ENCODE results near the gene GPD1L. TPM values are rescaled to one million over a fixed set of nuclear protein-coding genes. Genes with fewer than 3 reads are reported as not detected.

The GPD1L gene
- polyA plus RNA-seq, 1 donor from 2014 or later = 18.2 TPM

GRCh38 chr3:32123620-32124019, 17.2 kb downstream of the GPD1L start:
- H3K27me3 ChIP-seq (ENCODE audit: insufficient read depth, low read depth, low read length) = no peaks in the 10 kb centered on the region
- no peak overlapping the region for H3K4me3 ChIP-seq (ENCODE audit: low read length)
- no peak overlapping the region for H2AFZ ChIP-seq (ENCODE audit: low read depth, low read length)
- H3K9me3 ChIP-seq (ENCODE audit: low read length) = no peaks in the 10 kb centered on the region
- H3K79me2 ChIP-seq (replicated peaks; ENCODE audit: insufficient read depth, low read length) = no peaks in the 10 kb centered on the region
- H3K4me2 ChIP-seq (ENCODE audit: low read length) = no peak overlapping the region
- no peak overlapping the region for H3K27ac ChIP-seq (ENCODE audit: low read length)
- no peaks in the 10 kb centered on the region for H3K36me3 ChIP-seq (ENCODE audit: insufficient read depth, low read length)
- no peak for TF ChIP-seq REST (IDR thresholded peaks at IDR 0.05; ENCODE audit: borderline replicate concordance)
- H4K20me1 ChIP-seq (ENCODE audit: insufficient read depth) = no peaks in the 10 kb centered on the region
- H3K9me2 ChIP-seq (ENCODE audit: insufficient read depth, low read length) = no peaks in the 10 kb centered on the region
- H3K9ac ChIP-seq (ENCODE audit: low read length) = no peak overlapping the region
- no peaks in the 10 kb centered on the region for H3F3A ChIP-seq (ENCODE audit: insufficient read depth, low read length, poor library complexity, severe bottlenecking)

DNA sequence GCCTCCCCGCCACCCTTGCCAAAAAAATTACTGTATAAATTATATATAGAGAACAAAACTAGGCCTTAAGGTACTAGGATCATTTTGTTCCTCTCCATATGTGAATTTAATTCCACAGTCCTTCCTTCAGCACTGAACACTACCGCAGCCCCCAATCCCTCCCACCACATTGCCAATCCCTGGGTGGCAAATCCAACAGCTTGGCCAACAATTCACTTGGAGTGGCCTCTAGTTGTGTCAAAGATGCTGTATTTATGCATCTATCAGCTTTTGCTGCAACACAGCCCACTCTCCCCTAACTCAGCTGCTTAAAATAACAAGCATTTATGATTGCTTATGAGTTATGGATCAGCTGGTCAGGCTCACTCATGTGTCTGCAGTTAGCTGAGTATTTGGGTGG, 18.6 kb downstream of the GPD1L start:
- no peak overlapping the region for H2AFZ ChIP-seq (ENCODE audit: low read depth, low read length)
- H3K36me3 ChIP-seq (ENCODE audit: insufficient read depth, low read length) = no peaks in the 10 kb centered on the region
- no peaks in the 10 kb centered on the region for H3F3A ChIP-seq (ENCODE audit: insufficient read depth, low read length, poor library complexity, severe bottlenecking)
- no peaks in the 10 kb centered on the region for H3K9me2 ChIP-seq (ENCODE audit: insufficient read depth, low read length)
- no peaks in the 10 kb centered on the region for H4K20me1 ChIP-seq (ENCODE audit: insufficient read depth)
- TF ChIP-seq EP300 (conservative IDR thresholded peaks at IDR 0.05; ENCODE audit: poor library complexity, severe bottlenecking) (no peak), MXI1 (conservative IDR thresholded peaks at IDR 0.05; ENCODE audit: poor library complexity, severe bottlenecking) (no peak), SMC3 (conservative IDR thresholded peaks at IDR 0.05; ENCODE audit: poor library complexity) (no peak), REST (IDR thresholded peaks at IDR 0.05; ENCODE audit: borderline replicate concordance) (no peak), EZH2 (IDR thresholded peaks at IDR 0.05; ENCODE audit: borderline replicate concordance, insufficient read depth, low read length, poor library complexity, severe bottlenecking) (no peak), POLR2AphosphoS5 (IDR thresholded peaks at IDR 0.05) (no peak), TAF1 (IDR thresholded peaks at IDR 0.05; ENCODE audit: low read depth) (no peak), RAD21 (conservative IDR thresholded peaks at IDR 0.05) (no peak)
- TF ChIP-seq, protein P1, sequence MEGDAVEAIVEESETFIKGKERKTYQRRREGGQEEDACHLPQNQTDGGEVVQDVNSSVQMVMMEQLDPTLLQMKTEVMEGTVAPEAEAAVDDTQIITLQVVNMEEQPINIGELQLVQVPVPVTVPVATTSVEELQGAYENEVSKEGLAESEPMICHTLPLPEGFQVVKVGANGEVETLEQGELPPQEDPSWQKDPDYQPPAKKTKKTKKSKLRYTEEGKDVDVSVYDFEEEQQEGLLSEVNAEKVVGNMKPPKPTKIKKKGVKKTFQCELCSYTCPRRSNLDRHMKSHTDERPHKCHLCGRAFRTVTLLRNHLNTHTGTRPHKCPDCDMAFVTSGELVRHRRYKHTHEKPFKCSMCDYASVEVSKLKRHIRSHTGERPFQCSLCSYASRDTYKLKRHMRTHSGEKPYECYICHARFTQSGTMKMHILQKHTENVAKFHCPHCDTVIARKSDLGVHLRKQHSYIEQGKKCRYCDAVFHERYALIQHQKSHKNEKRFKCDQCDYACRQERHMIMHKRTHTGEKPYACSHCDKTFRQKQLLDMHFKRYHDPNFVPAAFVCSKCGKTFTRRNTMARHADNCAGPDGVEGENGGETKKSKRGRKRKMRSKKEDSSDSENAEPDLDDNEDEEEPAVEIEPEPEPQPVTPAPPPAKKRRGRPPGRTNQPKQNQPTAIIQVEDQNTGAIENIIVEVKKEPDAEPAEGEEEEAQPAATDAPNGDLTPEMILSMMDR (IDR thresholded peaks at IDR 0.05; ENCODE audit: poor library complexity, severe bottlenecking) = no peak
- H3K9me3 ChIP-seq (ENCODE audit: low read length) = no peaks in the 10 kb centered on the region
- H3K4me2 ChIP-seq (ENCODE audit: low read length) = no peak overlapping the region
- no peak overlapping the region for H3K27ac ChIP-seq (ENCODE audit: low read length)
- H3K79me2 ChIP-seq (replicated peaks; ENCODE audit: insufficient read depth, low read length) = no peaks in the 10 kb centered on the region
- H3K4me3 ChIP-seq (ENCODE audit: low read length) = no peak overlapping the region
- H3K27me3 ChIP-seq (ENCODE audit: insufficient read depth, low read depth, low read length) = no peaks in the 10 kb centered on the region
- no peak overlapping the region for H3K9ac ChIP-seq (ENCODE audit: low read length)
